Parathyroid adenoma (tissue), 2 donors: ENCODE data around the gene TMEM258.

Experiments
- H2AFZ ChIP-seq: fragments of 300-600 bp; sonication (generic); one replicate; pipeline ENCODE4 v1.7.0; 2017; ENCODE audit warnings: antibody characterized with exemption, mild to moderate bottlenecking
- H3K27ac ChIP-seq: fragments of 300-600 bp; sonication (generic); one replicate; pipeline ENCODE4 v1.7.0; 2017
- H3K27me3 ChIP-seq: fragments of 300-600 bp; sonication (generic); one replicate; pipeline ENCODE4 v1.7.0; 2017; ENCODE audit warnings: low read length; ENCODE audit not compliant: control insufficient read depth, insufficient read depth
- H3K36me3 ChIP-seq: fragments of 300-600 bp; sonication (generic); one replicate; pipeline ENCODE4 v1.7.0; 2017; ENCODE audit warnings: low read length; ENCODE audit not compliant: control insufficient read depth, insufficient read depth
- H3K4me1 ChIP-seq: fragments of 300-600 bp; sonication (generic); one replicate; pipeline ENCODE4 v1.7.0; 2017; ENCODE audit warnings: control low read depth
- H3K4me2 ChIP-seq: fragments of 300-600 bp; sonication (generic); one replicate; pipeline ENCODE4 v1.7.0; 2017; ENCODE audit warnings: low read length
- H3K4me3 ChIP-seq: fragments of 300-600 bp; sonication (generic); one replicate; pipeline ENCODE4 v1.7.0; 2017; ENCODE audit warnings: low read depth, low read length
- H3K79me2 ChIP-seq: fragments of 300-600 bp; sonication (generic); one replicate; pipeline ENCODE4 v1.7.0; 2017; ENCODE audit warnings: control low read depth
- H3K9ac ChIP-seq: fragments of 300-600 bp; sonication (generic); one replicate; pipeline ENCODE4 v1.7.0; 2017; ENCODE audit warnings: mild to moderate bottlenecking
- H3K9me3 ChIP-seq: fragments of 300-600 bp; sonication (generic); one replicate; pipeline ENCODE4 v1.7.0; 2017; ENCODE audit warnings: low read length; ENCODE audit not compliant: control insufficient read depth
- CTCF ChIP-seq: fragments of 300-600 bp; sonication (generic); IDR thresholded peaks from one replicate; pipeline ENCODE4 v1.7.0; 2017; ENCODE audit warnings: antibody characterized with exemption, mild to moderate bottlenecking
- donor health status: primary hyperparathyroidism.

TMEM258 gene

GRCh38 chr11:61816736-61817455 lies 24.5 kb upstream of the TMEM258 start, which contains the start of gene FADS1:
Gene FADS1 (minus strand): TSS chr11:61817003. CDS start chr11:61816929, 74 bp downstream.
- TF ChIP-seq CTCF: peak; percentile 52
- H3K79me2 ChIP-seq: no peaks in the 10 kb centered on the region
- H3K4me3 ChIP-seq: peak within 1 kb of the TSS; percentile 79
- no peaks in the 10 kb centered on the region for H3K36me3 ChIP-seq
- no peaks in the 10 kb centered on the region for H3K27me3 ChIP-seq
- H3K4me2 ChIP-seq: peak within 1 kb of the TSS; percentile 96
- H2AFZ ChIP-seq: peak within 1 kb of the TSS; percentile 82
- H3K9me3 ChIP-seq: no peaks in the 10 kb centered on the region
- H3K9ac ChIP-seq: no peak within 1 kb of the TSS
- peak within 1 kb of the TSS; percentile 89 for H3K27ac ChIP-seq
- no peaks in the 10 kb centered on the region for H3K4me1 ChIP-seq

GRCh38 chr11:61815790-61816735 lies 23.7 kb upstream of the TMEM258 start:
- no peaks in the 10 kb centered on the region for H3K36me3 ChIP-seq
- H3K27me3 ChIP-seq: no peaks in the 10 kb centered on the region
- H3K4me1 ChIP-seq: no peaks in the 10 kb centered on the region
- H3K27ac ChIP-seq: peak overlapping the region; percentile 89
- no peak for TF ChIP-seq CTCF
- no peaks in the 10 kb centered on the region for H3K9me3 ChIP-seq
- peak overlapping the region; percentile 79 for H3K4me3 ChIP-seq
- H3K4me2 ChIP-seq: peak overlapping the region; percentile 96
- no peaks in the 10 kb centered on the region for H3K79me2 ChIP-seq
- no peak overlapping the region for H3K9ac ChIP-seq
- peak overlapping the region; percentile 82 for H2AFZ ChIP-seq

GRCh38 chr11:61814958-61815789 lies 22.8 kb upstream of the TMEM258 start:
- Histone ChIP-seq H3K4me3 (peak overlapping the region; percentile 79), H3K36me3 (no peaks in the 10 kb centered on the region), H3K9ac (peak overlapping the region; percentile 28), H3K9me3 (no peaks in the 10 kb centered on the region), H3K27ac (peak overlapping the region; percentile 89), H3K79me2 (no peaks in the 10 kb centered on the region), H2AFZ (peak overlapping the region; percentile 82), H3K27me3 (no peaks in the 10 kb centered on the region), H3K4me1 (no peaks in the 10 kb centered on the region), H3K4me2 (peak overlapping the region; percentile 96)
- no peak for TF ChIP-seq CTCF

- Histone ChIP-seq H3K27me3 (no peaks in the 10 kb centered on the region), H3K27ac (peak overlapping the region; percentile 89), H3K9me3 (no peaks in the 10 kb centered on the region), H3K9ac (no peak overlapping the region), H3K79me2 (no peaks in the 10 kb centered on the region), H3K36me3 (no peaks in the 10 kb centered on the region), H3K4me2 (peak overlapping the region; percentile 88), H3K4me3 (peak overlapping the region; percentile 79), H2AFZ (peak overlapping the region; percentile 82), H3K4me1 (no peaks in the 10 kb centered on the region)
- TF ChIP-seq CTCF: no peak
These were observed 22.0 kb upstream of the TMEM258 start for GRCh38 chr11:61814247-61814957.
